Heart left ventricle (tissue), 16 donors: ENCODE measurements around the gene LRRTM4. TPM values are rescaled to one million over a fixed set of nuclear protein-coding genes. Genes with fewer than 3 reads are reported as not detected.

Source experiments
- ATAC-seq, 4 donors: fragments of 200-7000 bp; cut with Tn5 transposase; one replicate each; pipeline ENCODE4 v1.9.1; 2020 to 2022; ENCODE audit warnings: moderate library complexity in 4 of 4, mild to moderate bottlenecking in 3 of 4, moderate number of reproducible peaks in 1 of 4
- DNase-seq, 5 donors: peaks; one replicate each; pipeline ENCODE4 v3.0.0-alpha.2; 2020
- H3K27ac ChIP-seq, 12 donors: fragments of 200-600 bp; sonication (generic) in 4 of 12; one replicate each; pipeline versions ENCODE4 v1.5.0 to v1.8.0; 2016 to 2022; ENCODE audit warnings: mild to moderate bottlenecking in 2 of 12
- H3K27me3 ChIP-seq, 9 donors: fragments of 200-600 bp; sonication (generic) in 2 of 9; one replicate each; pipeline versions ENCODE4 v1.5.1 to v1.8.0; 2016 to 2022; ENCODE audit warnings: mild to moderate bottlenecking in 3 of 9
- H3K36me3 ChIP-seq, 9 donors: fragments of 200-600 bp; sonication (generic) in 2 of 9; one replicate each; pipeline versions ENCODE4 v1.5.0 to v1.8.0; 2018 to 2022; ENCODE audit warnings: mild to moderate bottlenecking in 2 of 9
- H3K4me1 ChIP-seq, 12 donors: fragments of 200-600 bp; sonication (generic) in 4 of 12; one replicate each; pipeline versions ENCODE4 v1.5.0 to v1.8.0; 2016 to 2022; ENCODE audit warnings: mild to moderate bottlenecking in 3 of 12
- H3K4me3 ChIP-seq, 12 donors: fragments of 200-600 bp; sonication (generic) in 4 of 12; one replicate each; pipeline versions ENCODE4 v1.5.0 to v1.8.0; 2017 to 2022; ENCODE audit warnings: mild to moderate bottlenecking in 9 of 12, moderate library complexity in 4 of 12
- H3K9me3 ChIP-seq, 12 donors: fragments of 200-600 bp; sonication (generic) in 4 of 12; one replicate each; pipeline versions ENCODE4 v1.5.0 to v1.8.0; 2016 to 2022; ENCODE audit warnings: mild to moderate bottlenecking in 1 of 12
- POLR2A ChIP-seq, 2 donors: fragments of 450-650 bp; IDR thresholded peaks; one replicate each; pipeline ENCODE4 v1.6.1; 2017; ENCODE audit warnings: antibody characterized with exemption in 2 of 2, mild to moderate bottlenecking in 2 of 2, moderate library complexity in 2 of 2
- WGBS, 4 donors: extraction: QIAGEN DNeasy Blood & Tissue Kit in 2 of 4; methylation state at CpG; one replicate each; pipeline versions ENCODE4 v1.1.5 to v1.1.7; 2013 to 2018; 5-methylcytosine and 5-hydroxymethylcytosine counted together
- intact Hi-C, 10 donors: fragments of 100-400 bp; cut with DNase I; formaldehyde crosslinking; loops; one replicate each; pipeline versions ENCODE4 v1.11.1 to v1.14.2; 2022
- polyA plus RNA-seq, 2 donors: library from polyadenylated mRNA; stranded (reverse); fragments of 200-250 nt; gene quantifications; one replicate each; pipeline ENCODE4 v1.2.3, GENCODE V29; 2013
- total RNA-seq, 9 donors: library from RNA; depleted of rRNA in 2 of 9; stranded (reverse); fragments of >200 nt in 2 of 9; fragmentation: NEBNext Ultra II Directional in 3 of 9; extraction: Animal tissue kit (Norgen Biotek cat#: 25700) in 3 of 9; gene quantifications; one replicate each; pipeline versions ENCODE4 v1.1.0 to v1.2.4, GENCODE V29; 2016 to 2023
- TF ChIP-seq, protein P1 (sequence below), 12 donors: fragments of 200-600 bp; sonication (generic) in 4 of 12; IDR thresholded peaks; one replicate each; pipeline versions ENCODE4 v1.5.0 to v1.8.0; 2018 to 2022; ENCODE audit warnings: antibody characterized with exemption in 12 of 12, mild to moderate bottlenecking in 5 of 12
- donor health status: ischemic (EF 13 %, LVEDD 7.1; RV severe dilation, severe dysfunction).
- donor health status: healthy with polysubstance abuse.
- donor health status: DM: no; HTN: yes; CAD: no.
- donor health status: DM: no; HTN: no; CAD: no.
- donor health status: ischemic (EF 25% LVEDD 6.9; RV normal size, moderate dysfunction).
- donor health status: ischemic (EF 25% LVEDD 5.7; RV mildly dilated, moderate dysfunction).
- donor health status: healthy.
- donor health status: DM: yes; HTN: yes; CAD: no.
- donor health status: ischemic (EF 35%, LVEDD 5.7; RV mildly dilated, moderate dysfunction).
- donor health status: nonischemic (EF 11% LVEDD 7.7; RV severe dilation, severe dysfunction).
- donor health status: DM: yes; HTN: yes; CAD: no.
- donor health status: PGD.
- donor health status: ischemic (EF 29% LVEDD 5.4; RV normal size, mild dysfunction).
- donor health status: nonischemic (EF 23%, LVEDD 6.1; RV moderate dilation, normal function).

The LRRTM4 gene
- total and polyA plus RNA-seq, 11 donors = 0.15 to 1.3 (median 0.50) TPM; not detected in 1

DNA sequence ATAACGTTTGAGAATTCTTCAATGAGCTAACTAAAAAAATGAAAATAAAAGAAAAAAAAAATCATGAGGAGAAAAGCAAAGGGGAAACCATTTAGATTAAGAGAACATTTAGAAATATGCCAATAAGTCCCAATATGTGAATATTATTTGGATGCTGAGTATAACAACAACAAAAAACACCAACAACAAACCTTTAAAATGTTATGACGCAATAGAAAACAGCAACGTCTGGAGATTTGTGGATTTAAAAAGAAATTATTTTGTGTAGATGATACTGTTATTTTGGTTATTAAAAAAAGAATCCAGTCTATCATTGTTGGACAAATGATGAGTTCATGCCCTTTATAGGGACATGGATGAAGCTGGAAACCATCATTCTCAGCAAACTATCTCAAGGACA, 417.2 kb downstream of the LRRTM4 start:
- H3K4me1 ChIP-seq = no peaks in the 10 kb centered on the region
- intact Hi-C loops = no loop called here
- no peaks in the 10 kb centered on the region for H3K9me3 ChIP-seq
- TF ChIP-seq POLR2A (IDR thresholded peaks at IDR 0.05) = no peak
- TF ChIP-seq, protein P1, sequence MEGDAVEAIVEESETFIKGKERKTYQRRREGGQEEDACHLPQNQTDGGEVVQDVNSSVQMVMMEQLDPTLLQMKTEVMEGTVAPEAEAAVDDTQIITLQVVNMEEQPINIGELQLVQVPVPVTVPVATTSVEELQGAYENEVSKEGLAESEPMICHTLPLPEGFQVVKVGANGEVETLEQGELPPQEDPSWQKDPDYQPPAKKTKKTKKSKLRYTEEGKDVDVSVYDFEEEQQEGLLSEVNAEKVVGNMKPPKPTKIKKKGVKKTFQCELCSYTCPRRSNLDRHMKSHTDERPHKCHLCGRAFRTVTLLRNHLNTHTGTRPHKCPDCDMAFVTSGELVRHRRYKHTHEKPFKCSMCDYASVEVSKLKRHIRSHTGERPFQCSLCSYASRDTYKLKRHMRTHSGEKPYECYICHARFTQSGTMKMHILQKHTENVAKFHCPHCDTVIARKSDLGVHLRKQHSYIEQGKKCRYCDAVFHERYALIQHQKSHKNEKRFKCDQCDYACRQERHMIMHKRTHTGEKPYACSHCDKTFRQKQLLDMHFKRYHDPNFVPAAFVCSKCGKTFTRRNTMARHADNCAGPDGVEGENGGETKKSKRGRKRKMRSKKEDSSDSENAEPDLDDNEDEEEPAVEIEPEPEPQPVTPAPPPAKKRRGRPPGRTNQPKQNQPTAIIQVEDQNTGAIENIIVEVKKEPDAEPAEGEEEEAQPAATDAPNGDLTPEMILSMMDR (IDR thresholded peaks at IDR 0.05) = no peak
- no peaks in the 10 kb centered on the region for H3K27me3 ChIP-seq
- no peak for DNase-seq
- no peak for ATAC-seq
- no peak overlapping the region for H3K27ac ChIP-seq
- no peak overlapping the region for H3K4me3 ChIP-seq
- H3K36me3 ChIP-seq = no peaks in the 10 kb centered on the region
- 69 to 80% (median 73%) methylated on average over 3 of the region's 3 CpGs for WGBS, 4 donors

DNA sequence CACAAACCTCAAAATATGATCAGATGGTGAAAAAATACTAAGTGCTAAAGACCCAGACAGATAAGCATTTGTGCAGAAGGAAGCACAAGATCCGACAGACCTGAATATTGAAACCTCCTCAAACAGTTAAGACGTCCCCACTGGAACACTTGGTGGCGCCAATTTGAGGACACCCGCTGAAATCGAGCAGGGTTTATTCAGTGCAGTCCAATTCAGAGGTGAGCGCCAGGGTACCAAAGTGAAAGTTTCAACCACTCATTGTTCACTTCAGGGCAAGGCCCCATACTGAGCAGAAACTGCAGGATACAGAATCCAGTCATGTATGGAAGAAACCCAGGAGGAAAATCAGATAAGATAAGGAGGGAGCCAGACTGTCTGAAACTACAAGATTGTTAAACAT, 417.6 kb downstream of the LRRTM4 start:
- ATAC-seq (no peak), DNase-seq (no peak)

DNA sequence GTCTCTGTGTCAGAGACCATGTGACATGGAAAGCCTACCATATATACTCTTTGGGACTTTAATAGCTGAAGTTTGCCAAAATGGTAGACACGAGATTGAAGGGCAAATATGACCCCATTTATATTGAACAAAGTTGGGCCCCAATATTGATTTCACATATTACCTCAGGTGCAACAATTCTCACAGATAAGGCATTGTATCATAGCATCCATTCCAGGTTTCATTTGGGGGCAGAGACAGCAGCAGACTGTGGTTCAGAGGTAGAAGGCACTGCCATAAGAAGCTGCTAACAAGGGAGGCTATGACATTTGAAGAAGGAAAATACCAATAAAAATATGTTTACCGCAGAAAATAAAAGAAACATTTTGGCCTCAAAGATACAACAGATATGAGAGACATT, 419.2 kb downstream of the LRRTM4 start:
- no peak for ATAC-seq
- no peaks in the 10 kb centered on the region for H3K4me1 ChIP-seq
- H3K27ac ChIP-seq = no peak overlapping the region
- WGBS, 4 donors = 70 to 81% (median 78%) methylated on average over 2 of the region's 2 CpGs
- no peaks in the 10 kb centered on the region for H3K9me3 ChIP-seq
- H3K27me3 ChIP-seq = no peaks in the 10 kb centered on the region
- no peaks in the 10 kb centered on the region for H3K36me3 ChIP-seq
- intact Hi-C loops = no loop called here
- no peak for TF ChIP-seq POLR2A (IDR thresholded peaks at IDR 0.05)
- TF ChIP-seq, protein P1 (IDR thresholded peaks at IDR 0.05) = no peak
- DNase-seq = no peak
- no peak overlapping the region for H3K4me3 ChIP-seq

More for the DNA sequence above, 417.6 kb downstream of the LRRTM4 start:
- Histone ChIP-seq H3K4me3 (no peak overlapping the region), H3K9me3 (no peaks in the 10 kb centered on the region), H3K4me1 (no peaks in the 10 kb centered on the region), H3K27me3 (no peaks in the 10 kb centered on the region), H3K36me3 (no peaks in the 10 kb centered on the region), H3K27ac (no peak overlapping the region)
- TF ChIP-seq, protein P1 (IDR thresholded peaks at IDR 0.05) = no peak
- no peak for TF ChIP-seq POLR2A (IDR thresholded peaks at IDR 0.05)
- 63 to 86% (median 78%) methylated on average over 6 of the region's 6 CpGs for WGBS, 4 donors
- intact Hi-C loops = no loop called here

DNA sequence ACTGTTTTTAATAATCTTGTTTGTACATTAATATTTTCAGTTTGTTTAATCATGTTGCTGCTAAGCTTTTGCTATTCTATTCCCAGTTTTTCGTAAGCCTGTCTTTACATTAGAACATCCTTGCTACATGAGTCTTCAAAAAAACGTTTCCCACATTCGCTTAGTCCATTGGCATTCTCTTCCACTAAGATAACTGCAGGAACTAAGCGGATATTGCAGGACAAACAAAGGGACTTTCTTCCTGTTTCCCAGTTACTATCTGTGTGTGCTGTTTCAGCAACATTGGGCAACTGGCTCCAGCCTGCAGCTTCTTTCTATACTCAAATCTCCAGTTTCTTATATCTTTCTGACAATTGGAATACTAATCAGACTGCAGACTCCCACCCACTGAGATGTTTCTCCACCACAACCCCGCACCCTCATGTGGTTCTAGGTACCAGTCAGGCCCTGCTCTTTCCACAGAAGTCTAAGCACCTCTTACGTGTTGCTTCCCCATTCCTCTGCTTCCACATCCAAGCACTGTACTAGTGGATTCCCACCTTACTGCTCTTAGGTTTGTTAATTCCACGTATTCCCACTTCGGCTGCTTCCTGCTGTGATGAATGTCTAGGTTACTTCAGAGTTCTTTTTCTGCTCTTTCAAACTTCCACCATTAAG, 420.3 kb downstream of the LRRTM4 start:
- Histone ChIP-seq H3K36me3 (no peaks in the 10 kb centered on the region), H3K27ac (no peak overlapping the region), H3K4me1 (no peaks in the 10 kb centered on the region), H3K27me3 (no peaks in the 10 kb centered on the region), H3K9me3 (no peaks in the 10 kb centered on the region), H3K4me3 (no peak overlapping the region)
- no peak for DNase-seq
- no peak for ATAC-seq
- 53 to 68% (median 61%) methylated on average over 8 of the region's 8 CpGs for WGBS, 4 donors
- TF ChIP-seq POLR2A (IDR thresholded peaks at IDR 0.05) = no peak
- TF ChIP-seq, protein P1 (IDR thresholded peaks at IDR 0.05) = no peak
- intact Hi-C loops = no loop called here
